HG03175 (cell line): ENCODE results near the gene FRK.
A peak's percentile ranks its signal among the peaks of the same experiment; 100 is the strongest.
"Not testable (repeated sequence)": the region's sequence is repeated elsewhere in the genome, so short reads cannot be mapped to it uniquely, and the experiment has no call there.

Source experiments
- ATAC-seq: cut with Tn5 transposase; IDR thresholded peaks from one replicate; pipeline ENCODE4 v1.9.1; 2021; ENCODE audit warnings: mild to moderate bottlenecking, moderate library complexity; ENCODE audit not compliant: unreplicated experiment

Gene FRK

DNA sequence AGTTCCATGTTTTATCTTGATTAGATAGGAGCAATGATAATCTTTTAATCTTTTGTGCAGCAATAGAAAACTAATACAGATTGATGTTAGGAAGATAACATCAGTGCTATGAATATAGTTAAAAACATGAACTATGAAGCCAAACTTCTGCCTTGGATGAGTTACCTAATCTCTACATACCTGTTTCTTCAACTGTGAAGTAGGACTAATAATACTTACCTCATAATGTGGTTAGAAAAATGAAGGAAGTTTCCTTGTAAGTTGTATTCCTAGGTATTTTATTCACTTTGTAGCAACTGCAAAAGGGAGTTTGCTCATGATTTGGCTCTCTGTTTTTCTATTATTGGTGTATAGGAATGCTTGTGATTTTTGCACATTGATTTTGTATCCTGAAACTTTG, 111.9 kb downstream of the FRK start:
- no peak for ATAC-seq

DNA sequence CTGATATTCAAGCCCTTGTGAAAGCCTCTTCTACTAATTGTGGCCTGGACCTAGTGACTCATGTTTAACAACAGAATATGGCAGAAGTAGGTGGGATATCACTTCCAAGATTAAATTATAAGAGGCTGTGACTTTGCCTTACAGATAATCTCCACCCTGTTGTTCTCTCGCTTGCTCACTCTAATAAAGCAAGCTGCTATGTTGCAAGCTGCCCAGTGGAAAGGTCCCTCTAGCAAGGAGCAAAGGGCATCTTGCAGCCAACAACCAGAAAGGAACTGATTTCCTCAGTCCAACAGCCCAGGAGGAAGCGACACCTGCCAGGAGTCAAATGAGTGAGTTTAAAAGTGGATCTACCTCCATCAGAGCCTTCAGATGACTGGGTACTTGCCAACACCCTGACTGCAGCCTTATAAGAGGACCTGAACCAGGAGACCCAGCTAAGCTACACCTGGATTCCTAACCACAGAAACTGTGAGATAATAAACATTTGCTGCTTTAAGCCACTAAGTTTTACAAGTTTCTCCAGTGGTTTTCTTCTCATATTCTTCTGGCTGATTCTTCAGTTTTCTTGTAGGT, 112.6 kb downstream of the FRK start:
- no peak for ATAC-seq

DNA sequence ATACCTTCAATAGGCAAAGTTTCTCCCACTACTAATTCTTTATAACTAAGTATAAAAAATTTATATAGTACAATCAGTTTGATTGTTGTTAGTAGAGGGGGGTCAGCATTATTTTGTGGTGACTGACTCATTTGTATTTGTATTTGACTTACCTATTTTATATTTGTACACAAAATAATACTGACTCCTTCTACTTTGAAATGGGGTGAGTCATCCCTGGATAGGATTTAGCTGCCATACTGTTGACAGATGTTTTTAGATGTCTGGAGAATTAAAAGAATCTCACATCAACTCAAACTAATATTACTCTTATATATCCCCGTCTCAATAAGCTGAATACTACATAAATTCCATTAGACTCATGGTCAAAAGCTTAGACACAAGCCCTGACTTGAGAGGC, 114.9 kb downstream of the FRK start:
- no peak for ATAC-seq

DNA sequence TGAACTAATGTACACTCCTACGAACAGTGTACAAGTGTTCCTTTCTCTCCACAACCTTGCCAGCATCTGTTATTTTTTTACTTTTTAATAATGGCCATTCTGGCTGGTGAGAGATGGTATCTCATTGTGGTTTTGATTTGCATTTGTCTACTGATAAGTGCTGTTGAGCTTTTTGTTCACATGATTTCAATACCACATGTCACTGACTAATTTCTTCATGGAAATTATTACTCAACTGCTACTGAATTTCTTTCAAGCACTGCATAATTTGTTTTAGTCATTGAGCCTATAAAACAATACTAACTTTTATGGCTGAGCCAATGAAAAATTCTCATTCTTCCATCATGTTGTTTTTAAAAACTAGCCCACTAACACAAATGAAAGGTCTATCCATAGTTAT, 115.4 kb downstream of the FRK start:
- no peak for ATAC-seq

DNA sequence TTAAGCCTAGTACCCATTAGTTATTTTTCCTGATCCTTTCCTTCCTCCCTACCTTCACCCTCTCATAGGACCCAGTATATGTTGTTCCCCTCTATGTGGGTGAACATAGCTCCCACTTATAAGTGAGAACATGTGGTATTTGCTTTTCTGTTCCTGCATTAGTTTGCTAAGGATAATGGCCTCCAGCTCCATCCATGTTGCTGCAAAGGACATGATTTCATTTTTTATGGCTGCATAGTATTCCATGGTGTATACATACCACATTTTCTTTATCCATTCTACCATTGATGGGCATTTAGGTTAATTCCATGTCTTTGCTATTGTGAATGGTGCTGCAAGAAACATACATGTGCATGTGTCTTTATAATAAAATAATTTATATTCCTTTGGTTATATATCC, 115.9 kb downstream of the FRK start:
- not testable (repeated sequence) for ATAC-seq

DNA sequence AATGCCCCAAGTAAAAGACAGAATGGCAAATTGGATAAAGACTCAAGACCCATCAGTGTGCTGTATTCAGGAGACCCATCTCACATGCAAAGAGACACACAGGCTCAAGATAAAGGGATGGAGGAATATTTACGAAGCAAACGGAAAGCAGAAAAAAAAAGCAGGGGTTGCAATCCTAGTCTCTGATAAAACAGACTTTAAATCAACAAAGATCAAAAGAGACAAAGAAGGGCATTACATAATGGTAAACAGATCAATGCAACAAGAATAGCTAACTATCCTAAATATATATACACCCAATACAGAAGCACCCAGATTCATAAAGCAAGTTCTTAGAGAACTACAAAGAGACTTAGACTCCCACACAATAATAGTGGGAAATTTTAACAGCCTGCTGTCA, 123.2 kb downstream of the FRK start:
- ATAC-seq: not testable (repeated sequence)

DNA sequence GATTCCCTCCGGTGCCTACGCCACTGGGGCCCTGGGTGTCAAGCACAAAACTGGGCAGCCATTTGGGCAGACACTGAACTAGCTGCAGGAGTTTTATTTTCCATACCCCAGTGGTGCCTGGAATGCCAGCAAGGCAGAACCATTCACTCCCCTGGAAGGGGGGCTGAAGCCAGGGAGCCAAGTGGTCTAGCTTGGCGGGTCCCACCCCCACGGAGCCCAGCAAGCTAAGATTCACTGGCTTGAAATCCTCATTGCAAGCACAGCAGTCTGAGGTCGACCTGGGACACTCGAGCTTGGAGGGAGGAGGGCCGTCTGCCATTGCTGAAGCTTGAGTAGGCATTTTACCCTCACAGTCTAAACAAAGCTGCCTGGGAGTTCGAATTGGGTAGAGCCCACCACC, 125.3 kb downstream of the FRK start:
- no peak for ATAC-seq

DNA sequence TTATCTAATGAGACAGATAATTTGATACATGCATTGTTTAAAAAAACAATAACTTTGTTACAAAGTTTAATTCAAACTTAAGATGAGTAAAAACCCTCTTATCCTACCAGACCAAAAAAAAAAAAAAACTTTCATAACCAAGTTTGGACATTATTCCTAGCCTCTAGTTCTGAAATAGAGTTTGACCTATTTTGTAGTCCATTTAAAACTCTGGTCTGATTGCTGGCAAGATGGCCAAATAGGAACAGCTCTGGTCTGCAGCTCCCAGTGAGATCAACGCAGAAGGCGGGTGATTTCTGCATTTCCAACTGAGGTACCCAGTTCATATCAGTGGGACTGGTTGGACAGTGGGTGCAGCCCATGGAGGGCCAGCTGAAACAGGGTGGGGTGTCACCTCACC, 125.9 kb downstream of the FRK start:
- no peak for ATAC-seq

DNA sequence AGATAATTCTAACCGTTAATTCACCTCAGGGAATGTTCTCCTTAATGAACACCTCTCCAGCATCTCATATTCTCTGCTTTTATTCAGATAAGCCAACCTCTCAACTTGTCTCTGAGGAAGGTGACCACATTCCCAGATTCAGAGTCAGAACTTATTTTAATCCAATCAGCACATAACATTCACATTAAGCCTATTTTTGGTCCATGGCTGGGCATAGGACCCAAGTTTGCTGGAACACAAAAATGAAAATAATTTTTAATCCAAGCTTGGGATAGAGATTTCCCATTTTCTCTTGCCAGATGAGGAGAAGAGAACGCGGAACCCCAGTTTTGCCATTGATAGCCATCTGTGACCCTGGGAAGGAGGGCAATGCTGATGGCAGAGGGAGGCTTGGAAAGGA, 126.5 kb downstream of the FRK start:
- ATAC-seq: no peak

DNA sequence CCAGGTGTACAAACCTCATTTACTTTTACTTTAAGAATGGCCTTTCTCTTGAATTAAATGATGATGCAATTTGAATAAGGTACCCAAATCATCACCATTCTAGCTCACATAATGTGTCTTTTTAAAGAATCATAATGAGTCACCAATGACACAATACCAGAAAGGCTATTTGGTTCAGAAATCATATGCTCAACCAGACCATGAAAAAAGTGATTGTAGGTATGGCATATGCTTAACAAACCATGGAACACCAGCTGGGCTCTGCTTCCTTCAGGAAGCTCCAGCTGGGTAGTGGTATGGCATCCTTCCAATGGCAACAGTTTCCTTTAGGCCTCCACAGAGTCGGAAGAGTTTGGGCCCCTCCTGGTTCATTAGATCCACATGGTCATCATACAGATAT, 128.2 kb downstream of the FRK start:
- ATAC-seq: no peak

DNA sequence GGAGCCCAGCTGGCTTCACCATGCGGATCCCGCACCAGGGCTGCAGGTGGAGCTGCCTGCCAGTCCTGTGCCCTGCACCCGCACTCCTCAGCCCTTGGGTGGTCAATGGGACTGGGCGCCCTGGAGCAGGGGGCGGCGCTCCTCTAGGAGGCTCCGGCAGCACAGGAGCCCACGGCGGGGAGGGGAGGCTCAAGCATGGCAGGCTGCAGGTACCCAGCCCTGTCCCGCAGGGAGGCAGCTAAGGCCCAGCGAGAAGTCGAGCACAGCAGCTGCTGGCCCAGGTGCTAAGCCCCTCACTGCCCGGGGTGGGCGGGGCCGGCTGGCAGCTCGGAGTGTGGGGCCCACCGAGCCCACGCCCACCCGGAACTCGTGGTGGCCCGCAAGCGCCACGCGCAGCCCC, 132.7 kb downstream of the FRK start:
- ATAC-seq: not testable (repeated sequence)

DNA sequence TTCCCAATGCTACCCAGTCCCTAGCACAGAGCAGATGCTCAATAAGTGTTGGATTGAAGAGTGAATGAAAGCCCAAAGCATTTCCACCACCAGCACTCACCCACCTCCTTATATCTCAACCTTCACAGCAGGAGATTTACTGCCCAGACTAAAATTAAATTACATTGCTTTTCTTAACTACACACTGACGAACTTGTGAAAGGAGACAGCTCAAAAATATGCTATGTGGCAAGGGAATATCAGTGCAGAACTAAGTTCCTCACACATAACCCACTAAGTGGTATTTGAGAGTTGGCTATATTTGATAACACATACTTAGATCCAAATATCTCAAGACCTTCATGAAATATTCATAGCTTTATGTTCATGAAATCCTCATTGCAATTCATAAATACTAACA, 137.7 kb downstream of the FRK start:
- no peak for ATAC-seq

DNA sequence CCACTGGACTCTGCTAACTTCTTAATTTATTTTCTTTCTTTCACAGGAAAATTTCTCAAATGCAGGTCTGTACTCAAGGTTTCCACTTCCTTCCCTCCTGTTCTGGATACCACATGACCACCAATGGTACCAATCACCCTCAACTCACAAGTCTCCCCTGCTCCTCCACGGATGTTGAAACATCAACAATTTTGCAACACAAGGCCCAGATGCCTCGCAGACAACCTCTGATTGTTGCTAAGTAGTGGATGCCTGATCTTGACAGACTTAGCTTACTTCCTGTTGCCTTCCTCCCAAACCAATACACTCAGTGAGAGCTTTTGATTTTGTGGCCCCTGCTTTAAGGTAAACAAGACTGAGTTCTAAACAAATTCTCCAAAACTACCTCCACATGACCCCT, 146.6 kb downstream of the FRK start:
- no peak for ATAC-seq

DNA sequence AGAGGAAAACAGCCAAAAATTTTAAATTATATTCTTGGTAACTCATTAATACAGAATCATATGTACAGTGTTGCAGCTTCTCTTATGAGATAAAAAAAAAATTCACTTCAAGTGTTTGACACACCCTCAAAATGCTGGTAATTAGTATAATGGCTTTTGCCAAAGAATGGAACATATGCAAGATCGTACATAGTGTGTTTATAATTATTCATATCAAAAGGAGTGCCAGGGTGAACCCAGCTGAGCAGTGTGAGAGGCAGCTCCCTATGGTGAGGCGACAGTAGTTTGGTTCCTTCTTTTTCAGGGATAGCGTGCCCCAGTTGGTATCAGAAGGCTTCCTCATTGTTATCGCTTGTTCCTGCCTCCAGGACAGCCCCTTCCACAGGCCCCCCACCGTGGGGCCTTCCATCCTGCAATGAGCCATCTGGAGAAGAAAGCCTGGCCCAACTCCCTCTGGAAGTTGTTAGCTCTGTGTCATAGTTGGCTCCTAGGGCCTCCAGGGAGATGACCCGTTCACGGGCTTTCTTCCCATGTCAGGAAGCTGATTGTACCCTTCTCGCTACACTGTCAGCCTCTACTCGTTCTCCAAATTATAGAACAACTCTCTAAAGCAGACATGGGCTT, 150.7 kb downstream of the FRK start:
- ATAC-seq: no peak

DNA sequence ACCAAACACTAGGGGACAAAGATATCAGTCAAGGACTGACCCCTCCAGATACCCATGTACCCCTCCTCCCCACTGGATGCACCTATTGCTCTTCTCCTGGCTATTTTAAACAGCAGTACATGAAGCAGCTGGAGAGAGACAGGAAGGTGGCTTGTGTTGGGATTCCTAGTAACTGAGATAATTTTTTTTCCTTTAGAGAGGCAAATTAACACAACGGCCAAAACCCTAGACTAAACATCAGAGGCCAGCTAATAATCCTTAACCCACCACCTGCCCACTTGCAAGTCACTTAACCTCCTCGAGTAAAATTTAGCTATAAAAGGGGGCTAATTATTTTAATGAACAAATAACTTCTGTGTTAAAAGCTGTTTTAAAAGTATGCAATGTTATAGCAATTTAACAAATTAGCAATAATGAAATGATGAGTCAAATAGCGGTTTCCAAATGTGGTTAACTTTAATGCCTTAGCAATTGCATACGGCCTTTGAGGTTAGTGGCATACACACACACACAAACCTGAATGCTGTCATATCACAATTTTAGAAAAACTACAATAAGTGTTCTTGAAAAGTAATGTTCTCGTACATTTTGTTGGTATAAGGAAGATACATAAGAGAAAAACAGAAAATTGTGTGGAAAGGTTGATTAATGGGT, 151.7 kb downstream of the FRK start:
- ATAC-seq: no peak

DNA sequence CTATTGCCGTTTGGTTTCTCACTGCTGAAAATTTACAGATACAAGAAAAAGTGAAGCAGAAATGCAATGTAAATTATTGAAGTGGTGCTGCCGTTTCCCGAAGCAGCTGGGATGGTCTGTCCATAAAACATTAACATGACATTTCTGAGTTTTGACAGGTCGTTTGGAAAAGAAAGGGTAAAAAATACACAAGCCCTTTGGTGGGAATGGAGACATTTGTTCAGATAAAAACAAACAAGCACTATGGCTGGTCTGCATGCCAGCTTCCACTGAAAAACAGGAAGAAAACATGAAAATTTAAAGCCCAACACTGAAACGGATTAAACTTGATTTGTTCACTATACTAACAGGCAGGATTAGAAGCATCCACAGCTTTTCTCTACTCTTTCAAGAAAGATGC, 155.2 kb downstream of the FRK start:
- ATAC-seq: no peak

DNA sequence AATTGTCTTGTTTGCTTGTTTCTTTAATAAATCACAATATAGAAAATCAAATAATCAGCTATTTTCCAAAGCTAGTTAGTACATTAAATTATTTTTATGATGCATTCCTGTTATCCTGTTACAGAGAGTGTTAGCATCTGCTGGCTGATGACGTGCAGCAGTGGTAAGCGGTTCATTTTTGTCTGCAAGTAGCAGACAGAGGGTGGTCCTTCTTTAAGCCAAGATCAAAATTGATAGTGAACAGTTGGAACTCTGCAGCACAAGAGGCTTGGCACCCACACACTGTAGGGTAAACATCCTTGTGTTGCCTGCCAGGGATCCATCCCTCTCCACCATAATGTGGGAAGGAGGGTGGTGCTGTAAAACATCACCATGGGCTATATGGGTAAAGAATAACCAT, 158.3 kb downstream of the FRK start:
- ATAC-seq: no peak

DNA sequence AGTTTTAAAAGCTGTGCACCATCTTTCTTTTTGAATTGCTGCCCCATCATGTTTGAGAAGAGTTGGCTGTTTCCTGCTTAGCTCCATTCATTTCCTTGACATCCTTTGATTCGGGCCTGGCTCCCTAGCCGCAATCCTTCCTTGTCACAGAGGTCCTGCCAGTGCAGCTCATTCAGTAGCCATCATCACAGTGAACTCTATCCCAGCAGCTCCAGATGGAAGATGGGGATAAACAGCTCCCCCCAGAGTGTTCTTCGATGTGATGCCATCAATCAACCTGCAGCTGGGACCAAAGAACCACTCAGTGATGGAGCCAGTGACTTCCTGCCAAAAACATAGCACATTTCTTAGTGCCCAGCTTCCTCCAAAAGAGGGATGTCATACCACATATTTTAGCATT, 158.8 kb downstream of the FRK start:
- ATAC-seq: no peak

DNA sequence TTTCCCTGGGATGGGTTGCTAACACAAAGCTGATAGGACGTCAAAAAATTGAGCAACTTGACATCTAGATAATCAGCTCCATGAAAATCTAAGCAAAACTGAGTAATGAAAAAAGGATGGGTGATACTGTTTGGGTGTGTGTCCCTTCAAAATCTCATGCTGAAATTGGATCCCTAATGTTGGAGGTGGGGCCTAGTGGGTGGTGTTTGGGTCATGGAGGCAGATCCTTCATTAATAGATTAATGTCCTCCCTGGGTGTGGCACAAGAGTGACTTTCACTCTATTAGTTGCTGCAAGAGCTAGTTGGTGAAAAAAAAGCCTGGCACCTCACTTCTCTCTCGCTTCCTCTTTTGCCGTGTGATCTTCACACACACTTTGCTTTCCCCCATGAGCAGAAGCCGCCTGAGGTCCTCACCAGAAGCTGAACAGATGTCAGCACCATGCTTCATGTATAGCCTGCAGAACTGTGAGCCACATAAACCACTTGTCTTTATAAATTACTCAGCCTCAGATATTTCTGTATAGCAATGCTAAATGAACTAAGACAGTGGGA, 160.9 kb downstream of the FRK start:
- peak; percentile 49 for ATAC-seq

DNA sequence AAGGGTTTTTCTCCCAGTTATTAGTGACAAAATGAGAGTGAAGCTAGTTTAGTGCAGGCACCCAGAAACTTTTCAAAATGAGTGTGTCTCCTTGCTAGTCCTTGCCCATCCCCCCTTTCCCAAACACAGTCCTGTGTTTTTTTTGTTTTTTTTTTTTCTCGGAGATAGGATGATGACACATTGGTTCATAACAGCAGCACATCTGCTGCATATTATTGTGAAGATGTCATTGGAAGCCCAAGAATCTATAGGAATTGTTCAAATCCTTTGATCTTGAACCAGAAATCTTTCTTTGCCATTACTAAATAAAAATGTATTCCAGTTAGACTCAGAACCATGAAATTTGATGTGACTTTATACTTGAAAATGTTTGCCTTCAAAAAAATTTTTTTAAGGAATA, 162.4 kb downstream of the FRK start:
- ATAC-seq: no peak

DNA sequence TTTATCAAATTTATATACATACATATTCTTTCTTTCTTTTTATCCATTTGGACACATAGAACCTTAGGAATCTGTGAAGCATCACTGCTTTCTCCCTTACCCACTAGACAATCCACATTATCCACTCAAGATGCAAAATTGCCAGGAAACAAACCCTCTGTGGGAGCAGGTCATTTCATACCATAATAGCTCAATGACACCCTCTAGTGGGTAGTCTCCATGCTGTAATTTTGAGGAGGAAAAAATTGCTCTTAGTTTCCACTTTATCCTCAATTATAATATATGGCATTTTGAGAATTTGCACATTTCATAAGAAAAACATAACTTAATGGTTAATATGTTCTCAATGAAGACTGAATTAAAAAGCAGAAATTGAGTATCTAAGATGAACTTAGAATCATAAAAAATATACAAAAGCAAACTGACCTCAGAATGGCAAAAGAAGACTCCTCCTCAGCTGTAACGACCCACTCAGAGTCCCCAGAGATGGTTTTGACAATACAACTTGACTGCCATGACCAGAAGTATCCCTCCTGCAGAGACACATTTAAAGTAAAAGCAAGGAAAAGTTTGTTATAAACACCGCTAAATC, 164.1 kb downstream of the FRK start:
- peak; percentile 48 for ATAC-seq

DNA sequence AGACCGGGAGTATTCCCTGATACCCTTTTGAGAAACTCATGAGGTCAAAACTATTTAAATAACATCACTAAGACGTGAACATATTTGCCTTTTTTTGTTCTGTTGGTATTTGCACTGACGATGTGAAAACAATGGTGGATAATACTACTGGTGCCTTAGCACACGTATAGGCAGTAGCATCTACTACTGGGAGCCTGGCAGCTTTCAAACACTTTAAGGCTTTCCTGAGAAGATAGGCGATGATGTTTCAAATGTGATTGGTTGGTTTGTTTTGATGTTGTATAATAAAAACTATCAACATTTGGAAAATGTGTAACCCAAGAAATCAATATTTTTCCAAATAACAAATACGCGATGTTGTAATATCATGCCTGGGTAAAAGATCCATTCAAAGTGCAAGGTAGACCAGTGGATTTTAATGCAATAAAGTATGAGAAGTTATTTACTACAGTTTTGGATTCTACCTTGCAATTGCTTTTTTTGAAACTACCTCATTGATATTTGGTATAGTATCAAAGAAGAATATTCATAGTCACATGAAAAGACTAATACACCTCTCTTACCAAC, 166.2 kb downstream of the FRK start:
- ATAC-seq: no peak
